Effector memory CD4-positive, alpha-beta T cell (primary cell): ENCODE measurements around the gene ADAMTSL2.

Experiments
- DNase-seq, 3 donors: peaks; one replicate each; pipeline ENCODE4 v3.0.0-alpha.2; 2020
- H3K27ac ChIP-seq: 2 replicates; pipeline ENCODE4 v1.7.0; 2013; ENCODE audit warnings: mild to moderate bottlenecking, low read length, moderate library complexity; ENCODE audit not compliant: insufficient read depth, poor library complexity, severe bottlenecking
- H3K27me3 ChIP-seq: replicated peaks from 2 replicates; pipeline ENCODE4 v1.7.0; 2013; ENCODE audit warnings: mild to moderate bottlenecking, low read length; ENCODE audit not compliant: insufficient read depth, control insufficient read depth, poor library complexity, severe bottlenecking
- H3K36me3 ChIP-seq: 2 replicates; pipeline ENCODE4 v1.7.0; 2013; ENCODE audit warnings: mild to moderate bottlenecking, low read length, moderate library complexity; ENCODE audit not compliant: control insufficient read depth, insufficient read depth
- H3K4me1 ChIP-seq: 2 replicates; pipeline ENCODE4 v1.7.0; 2013; ENCODE audit warnings: low read length, mild to moderate bottlenecking; ENCODE audit not compliant: control insufficient read depth, insufficient read depth, poor library complexity, severe bottlenecking
- H3K4me3 ChIP-seq: 2 replicates; pipeline ENCODE4 v1.7.0; 2013; ENCODE audit warnings: low read length, low read depth, mild to moderate bottlenecking; ENCODE audit not compliant: insufficient read depth, poor library complexity, severe bottlenecking
- H3K9me3 ChIP-seq: 2 replicates; pipeline ENCODE4 v1.7.0; 2013; ENCODE audit warnings: mild to moderate bottlenecking, low read length, moderate library complexity; ENCODE audit not compliant: control insufficient read depth

The ADAMTSL2 gene

DNA sequence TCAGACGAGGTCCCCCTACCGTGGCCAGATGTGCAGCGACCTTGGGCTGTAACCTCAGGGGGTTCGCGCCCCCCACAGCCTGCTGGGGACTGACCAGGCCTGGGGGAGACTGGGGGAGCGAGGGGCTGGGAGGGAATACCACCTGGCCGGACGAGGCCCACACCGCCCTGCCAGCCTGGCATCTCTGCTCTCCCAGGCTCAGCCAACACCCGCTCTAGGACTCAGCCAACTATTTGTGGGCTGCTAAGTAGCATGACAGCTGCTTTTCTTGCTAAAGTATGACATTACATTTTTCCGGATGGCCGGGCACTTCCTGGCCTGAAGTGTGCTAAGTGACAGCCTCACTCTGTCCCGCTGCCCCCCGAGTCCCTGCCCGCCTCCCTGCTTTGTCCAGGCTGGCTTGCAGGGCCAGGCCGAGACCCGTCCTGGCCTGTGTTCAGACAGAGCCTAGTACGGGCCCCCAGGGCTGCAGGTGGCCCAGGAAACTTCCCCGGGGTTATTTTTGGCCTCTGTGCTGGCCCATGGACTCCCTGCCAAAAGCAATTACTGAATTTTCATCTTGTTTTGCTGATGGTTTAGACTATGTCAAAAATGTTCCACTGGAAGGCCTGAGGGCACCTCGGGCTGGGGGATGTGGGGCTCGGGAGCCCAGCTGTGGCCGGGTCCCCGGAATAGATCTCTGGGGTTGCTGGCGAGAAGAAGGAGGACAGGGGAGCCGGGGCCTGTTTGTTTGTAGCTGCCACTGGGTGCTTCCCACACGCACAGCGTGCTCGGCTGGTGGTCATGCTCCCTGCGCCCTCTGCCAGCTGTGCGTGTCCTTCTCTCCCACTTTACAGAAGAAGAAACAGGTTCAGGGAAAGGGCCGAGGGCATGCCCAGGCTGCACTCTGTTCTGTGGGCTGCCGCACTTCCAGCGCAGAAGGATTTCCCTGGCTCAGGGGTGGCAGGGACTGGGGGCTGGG is 42.2 kb upstream of the ADAMTSL2 start:
- Histone ChIP-seq H3K4me3 (no peak overlapping the region), H3K36me3 (no peaks in the 10 kb centered on the region), H3K27ac (no peak overlapping the region), H3K4me1 (no peaks in the 10 kb centered on the region), H3K27me3 (no peaks in the 10 kb centered on the region), H3K9me3 (no peaks in the 10 kb centered on the region)
- no peak for DNase-seq

DNA sequence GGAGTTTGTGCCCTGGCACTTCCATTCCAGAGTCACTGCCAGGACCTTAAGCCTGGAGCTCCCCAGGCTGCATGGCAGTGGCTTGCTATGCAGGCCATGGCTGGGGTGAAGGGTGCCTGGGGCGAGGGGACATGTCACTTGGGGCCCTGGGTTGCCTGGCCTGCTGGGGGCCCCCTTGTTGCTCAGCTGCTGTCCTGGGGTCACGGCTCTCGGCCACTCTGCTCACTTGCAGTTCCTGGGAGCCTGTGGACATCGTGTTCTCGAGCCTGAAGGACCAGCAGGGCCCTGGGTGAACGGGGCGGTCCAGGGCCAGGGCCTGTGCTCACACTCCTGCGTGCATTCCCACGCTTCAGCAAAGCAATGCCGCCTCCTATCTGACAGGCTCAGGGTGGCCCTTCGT is 41.1 kb upstream of the ADAMTSL2 start:
- Histone ChIP-seq H3K9me3 (no peaks in the 10 kb centered on the region), H3K36me3 (no peaks in the 10 kb centered on the region), H3K4me3 (no peak overlapping the region), H3K27ac (no peak overlapping the region), H3K4me1 (no peaks in the 10 kb centered on the region), H3K27me3 (no peaks in the 10 kb centered on the region)
- no peak for DNase-seq

DNA sequence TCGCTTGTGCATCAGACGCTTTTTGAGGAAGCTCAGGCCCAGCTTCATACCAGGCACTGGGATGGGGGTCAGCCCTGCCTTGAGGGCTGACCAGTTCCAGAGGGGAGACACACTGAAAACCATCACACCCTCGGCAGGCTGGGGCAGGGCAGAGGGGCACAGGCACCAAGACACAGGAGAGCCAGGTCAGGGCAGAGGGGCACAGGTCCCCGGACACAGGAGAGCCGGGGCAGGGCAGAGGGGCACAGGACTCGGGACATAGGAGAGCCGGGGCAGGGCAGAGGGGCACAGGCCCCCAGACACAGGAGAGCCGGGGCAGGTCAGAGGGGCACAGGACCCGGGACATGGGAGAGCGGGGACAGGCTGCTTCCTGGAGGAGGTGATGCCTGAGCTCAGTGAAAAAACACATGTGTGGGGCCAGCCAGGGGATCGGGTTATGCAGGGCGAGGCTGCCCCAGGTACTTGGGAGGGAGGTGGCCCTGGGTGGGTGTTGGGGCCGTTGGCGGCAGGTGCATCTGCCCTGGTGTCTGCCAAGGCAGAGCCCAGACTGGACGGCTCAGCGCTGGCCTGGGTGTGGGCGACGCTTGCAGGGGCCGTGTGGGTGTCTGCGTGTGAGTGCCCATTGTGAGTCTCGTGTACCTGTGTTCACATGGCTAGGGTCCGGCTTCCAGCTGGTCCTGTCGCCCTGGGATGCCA is 40.5 kb upstream of the ADAMTSL2 start:
- Histone ChIP-seq H3K4me3 (no peak overlapping the region), H3K36me3 (no peaks in the 10 kb centered on the region), H3K9me3 (no peaks in the 10 kb centered on the region), H3K4me1 (no peaks in the 10 kb centered on the region), H3K27me3 (no peaks in the 10 kb centered on the region), H3K27ac (no peak overlapping the region)
- DNase-seq: no peak

DNA sequence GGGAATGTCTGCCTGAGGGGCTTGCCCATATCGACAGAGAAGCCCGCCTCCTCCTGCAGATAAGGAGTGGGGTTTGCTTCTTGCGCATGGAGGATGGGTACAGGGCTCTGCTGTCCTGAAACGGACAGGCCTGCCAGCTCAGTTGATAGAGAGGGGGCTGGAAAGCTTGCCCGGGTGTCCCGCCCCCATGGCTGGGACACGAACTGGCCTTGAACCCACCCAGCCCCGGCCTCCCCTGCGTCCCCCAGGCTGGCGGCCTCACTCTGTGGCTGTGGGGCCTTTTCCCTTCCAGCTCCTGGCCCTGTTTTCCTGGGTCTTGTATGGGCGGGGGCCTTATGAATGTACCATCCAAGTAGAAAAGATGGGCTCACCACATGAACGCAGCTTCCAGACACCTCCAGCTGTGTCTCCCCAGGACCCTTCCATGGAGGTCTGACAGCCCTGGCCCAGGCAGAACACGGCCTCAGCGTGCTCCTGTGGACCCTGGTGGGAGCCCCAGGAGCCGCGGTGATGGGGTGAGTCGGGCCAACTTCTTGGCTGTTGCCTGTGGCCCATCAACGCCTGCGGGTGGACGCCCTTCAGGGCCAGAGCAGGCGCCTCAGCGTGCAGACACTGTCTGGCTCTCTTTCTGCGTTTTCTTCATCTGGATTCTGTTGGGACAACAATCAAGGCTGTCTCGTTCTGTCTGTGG is 39.7 kb upstream of the ADAMTSL2 start:
- Histone ChIP-seq H3K4me3 (no peak overlapping the region), H3K4me1 (no peaks in the 10 kb centered on the region), H3K36me3 (no peaks in the 10 kb centered on the region), H3K27me3 (no peaks in the 10 kb centered on the region), H3K27ac (no peak overlapping the region), H3K9me3 (no peaks in the 10 kb centered on the region)
- no peak for DNase-seq

DNA sequence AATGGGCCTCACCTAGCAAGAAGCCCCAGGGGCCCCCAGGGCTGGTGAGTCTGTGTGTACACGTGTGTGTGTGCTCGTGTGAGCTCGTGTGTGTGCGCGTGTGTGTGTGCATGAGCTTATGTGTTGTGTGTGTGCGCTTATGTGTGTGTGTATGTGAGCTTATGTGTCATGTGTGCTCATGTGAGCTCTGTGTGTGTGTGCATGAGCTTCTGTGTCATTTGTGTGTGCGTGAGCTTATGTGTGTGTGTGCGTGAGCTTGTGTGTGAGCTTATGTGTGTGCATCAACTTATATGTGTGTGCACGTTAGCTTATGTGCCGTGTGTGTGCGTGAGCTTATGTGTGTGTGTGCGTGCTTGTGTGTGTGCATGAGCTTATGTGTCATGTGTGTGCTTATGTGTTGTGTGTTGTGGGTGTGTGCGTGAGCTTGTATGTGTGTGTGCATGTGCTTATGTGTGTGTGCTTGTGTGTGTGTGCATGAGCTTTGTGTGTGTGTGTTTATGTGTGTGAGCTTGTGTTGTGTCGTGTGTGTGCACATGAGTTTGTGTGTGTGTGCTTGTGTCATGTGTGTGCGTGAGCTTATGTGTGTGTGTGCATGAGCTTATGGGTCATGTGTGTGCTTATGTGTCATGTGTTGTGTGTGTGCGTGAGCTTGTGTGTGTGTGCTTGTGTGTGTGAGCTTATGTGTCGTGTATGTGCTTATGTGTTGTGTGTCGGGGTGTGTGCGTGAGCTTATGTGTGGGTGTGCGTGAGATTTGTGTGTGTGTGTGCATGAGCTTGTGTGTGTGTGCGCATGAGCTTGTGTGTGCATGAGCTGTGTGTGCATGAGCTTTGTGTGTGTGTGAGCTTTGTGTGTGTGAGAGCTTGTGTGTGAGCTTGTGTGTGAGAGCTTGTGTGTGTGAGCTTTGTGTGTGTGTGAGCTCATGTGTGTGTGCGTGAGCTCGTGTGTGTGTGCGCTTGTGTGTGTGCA is 38.9 kb upstream of the ADAMTSL2 start:
- H3K4me1 ChIP-seq: no peaks in the 10 kb centered on the region
- H3K4me3 ChIP-seq: no peak overlapping the region
- H3K27ac ChIP-seq: no peak overlapping the region
- no peaks in the 10 kb centered on the region for H3K9me3 ChIP-seq
- no peaks in the 10 kb centered on the region for H3K27me3 ChIP-seq
- DNase-seq: no peak
- no peaks in the 10 kb centered on the region for H3K36me3 ChIP-seq

DNA sequence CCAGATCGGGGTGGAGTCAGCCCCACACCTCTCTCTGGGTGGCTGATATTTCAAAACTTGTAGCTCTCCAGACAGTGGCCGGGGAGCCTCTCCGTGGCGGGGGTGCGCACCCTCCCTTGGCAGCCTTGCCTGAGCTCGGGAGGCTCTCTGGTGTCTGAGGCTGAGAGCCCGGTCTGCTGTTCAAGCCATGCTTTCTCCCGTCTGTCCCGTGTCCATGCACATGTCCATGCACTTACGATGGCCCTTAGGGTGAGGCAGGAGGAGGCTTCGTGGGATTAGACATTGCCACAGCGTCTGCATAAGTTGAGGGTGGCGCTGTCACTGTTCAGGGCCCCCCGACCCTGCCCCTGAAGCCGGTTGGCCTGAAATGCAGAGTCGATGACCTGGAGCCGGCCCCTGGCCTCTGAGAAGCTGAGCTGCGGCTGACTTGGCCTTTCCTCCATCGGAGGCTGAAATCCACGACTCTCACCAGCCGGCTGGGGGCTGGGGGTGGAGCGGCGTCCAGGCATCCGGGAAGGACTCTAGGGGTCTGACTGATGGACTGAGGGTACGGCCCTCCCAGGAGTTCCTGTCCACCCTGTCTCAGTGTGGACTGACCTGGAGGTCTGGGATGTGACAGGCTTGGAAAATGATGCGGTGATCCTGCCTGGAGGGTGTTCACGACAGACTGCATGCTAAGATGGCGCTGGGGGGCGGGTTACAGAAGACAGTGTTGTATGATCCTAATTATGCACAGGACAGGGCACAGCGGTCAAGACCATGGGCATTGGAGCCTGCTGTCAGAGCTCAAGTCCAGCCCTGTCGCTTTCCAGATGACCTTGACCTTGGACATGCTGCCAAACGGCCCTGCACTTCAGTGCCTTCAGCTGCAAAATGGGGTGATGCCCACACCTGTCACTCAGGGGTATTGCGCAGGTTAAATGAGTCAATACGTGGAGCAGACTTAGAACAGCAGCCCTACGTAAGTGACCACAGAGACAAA is 37.4 kb upstream of the ADAMTSL2 start:
- Histone ChIP-seq H3K27me3 (no peaks in the 10 kb centered on the region), H3K27ac (no peak overlapping the region), H3K36me3 (no peaks in the 10 kb centered on the region), H3K4me1 (no peaks in the 10 kb centered on the region), H3K4me3 (no peak overlapping the region), H3K9me3 (no peaks in the 10 kb centered on the region)
- DNase-seq: no peak

DNA sequence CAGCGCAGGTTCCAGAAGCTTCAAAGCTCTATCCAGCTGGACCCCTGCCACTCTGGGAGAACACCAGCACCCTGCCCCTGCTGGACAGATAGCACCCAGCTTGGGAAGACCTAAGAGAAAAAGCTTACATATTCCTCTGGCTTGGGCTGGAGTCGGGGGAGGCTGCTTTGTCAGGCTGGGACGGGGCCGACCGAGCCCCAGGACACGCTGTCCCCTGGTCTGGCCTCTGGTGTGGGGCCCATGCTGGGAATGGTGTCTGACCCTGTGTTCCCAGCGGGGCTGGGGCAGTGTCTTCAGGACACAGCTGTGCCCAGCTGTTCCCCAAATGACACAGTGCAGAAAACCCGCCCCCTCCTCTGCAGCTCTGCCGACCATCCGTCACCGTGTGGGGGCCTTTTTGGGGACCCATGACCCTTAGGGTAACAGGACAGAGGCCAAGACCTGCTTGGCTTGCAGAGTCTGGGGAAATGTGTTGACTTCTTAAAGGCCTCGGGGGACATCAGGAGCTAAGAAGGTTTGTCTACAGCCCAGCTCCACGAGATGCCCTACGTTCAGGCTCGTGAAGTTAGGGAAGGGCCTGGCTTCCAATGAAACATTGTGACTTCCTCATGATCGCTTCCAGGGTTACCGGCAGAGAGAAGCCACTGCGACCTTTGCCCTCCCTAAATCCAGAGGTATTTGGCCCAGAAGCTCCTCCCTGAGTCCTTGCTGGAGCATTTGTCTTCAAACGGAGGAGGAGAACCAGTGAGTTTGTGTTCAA is 35.2 kb upstream of the ADAMTSL2 start:
- Histone ChIP-seq H3K36me3 (no peaks in the 10 kb centered on the region), H3K9me3 (no peaks in the 10 kb centered on the region), H3K4me1 (no peaks in the 10 kb centered on the region), H3K27me3 (no peaks in the 10 kb centered on the region), H3K27ac (no peak overlapping the region), H3K4me3 (no peak overlapping the region)
- no peak for DNase-seq

GRCh38 chr9:133499892-133500270 is 34.6 kb upstream of the ADAMTSL2 start:
- no peaks in the 10 kb centered on the region for H3K27me3 ChIP-seq
- H3K4me1 ChIP-seq: no peaks in the 10 kb centered on the region
- H3K9me3 ChIP-seq: no peaks in the 10 kb centered on the region
- DNase-seq: no peak
- H3K4me3 ChIP-seq: no peak overlapping the region
- no peaks in the 10 kb centered on the region for H3K36me3 ChIP-seq
- H3K27ac ChIP-seq: no peak overlapping the region
